Neuron (in vitro differentiated cells): ENCODE measurements around the gene PARP8.
"Not testable (repeated sequence)": the region's sequence is repeated elsewhere in the genome, so short reads cannot be mapped to it uniquely, and the experiment has no call there.

Experiments used
- H2AFZ ChIP-seq: one replicate; pipeline ENCODE4 v1.6.1; 2013; ENCODE audit warnings: low read depth, mild to moderate bottlenecking, inconsistent platforms, low read length, moderate library complexity
- H3K27me3 ChIP-seq: one replicate; pipeline ENCODE4 v1.6.1; 2013; ENCODE audit warnings: low read length; ENCODE audit not compliant: insufficient read depth
- H3K36me3 ChIP-seq: one replicate; pipeline ENCODE4 v1.6.1; 2013; ENCODE audit warnings: low read length; ENCODE audit not compliant: insufficient read depth
- H3K4me1 ChIP-seq: one replicate; pipeline ENCODE4 v1.6.1; 2013; ENCODE audit warnings: low read length; ENCODE audit not compliant: insufficient read depth
- H3K4me3 ChIP-seq: 2 replicates; pipeline ENCODE4 v1.5.1; 2013; ENCODE audit warnings: mild to moderate bottlenecking, low read length, moderate library complexity
- H3K9me3 ChIP-seq: one replicate; pipeline ENCODE4 v1.6.1; 2013; ENCODE audit warnings: low read length

Gene PARP8

GRCh38 chr5:50774446-50775175 lies 108.2 kb downstream of the PARP8 start:
- not testable (repeated sequence) for H3K36me3 ChIP-seq, H3K4me3 ChIP-seq, H2AFZ ChIP-seq, H3K4me1 ChIP-seq, H3K27me3 ChIP-seq, H3K9me3 ChIP-seq

GRCh38 chr5:50786073-50786472 lies 119.6 kb downstream of the PARP8 start:
- no peaks in the 10 kb centered on the region for H3K27me3 ChIP-seq
- no peak overlapping the region for H2AFZ ChIP-seq
- peaks cover 4% of the 10 kb centered on the region for H3K36me3 ChIP-seq
- H3K4me3 ChIP-seq, result no peak overlapping the region
- H3K4me1 ChIP-seq, result no peaks in the 10 kb centered on the region
- H3K9me3 ChIP-seq, result no peaks in the 10 kb centered on the region

- Histone ChIP-seq H3K27me3 (no peaks in the 10 kb centered on the region), H3K4me1 (no peaks in the 10 kb centered on the region), H3K36me3 (peaks cover 11% of the 10 kb centered on the region), H3K4me3 (no peak overlapping the region), H3K9me3 (no peaks in the 10 kb centered on the region), H2AFZ (no peak overlapping the region)
Observed at GRCh38 chr5:50791813-50792212, 125.4 kb downstream of the PARP8 start.

- H3K27me3 ChIP-seq, result no peaks in the 10 kb centered on the region
- H2AFZ ChIP-seq, result no peak overlapping the region
- H3K4me1 ChIP-seq, result no peaks in the 10 kb centered on the region
- H3K9me3 ChIP-seq, result no peaks in the 10 kb centered on the region
- peaks cover 11% of the 10 kb centered on the region for H3K36me3 ChIP-seq
- H3K4me3 ChIP-seq, result no peak overlapping the region
Observed at GRCh38 chr5:50792843-50793242, 126.4 kb downstream of the PARP8 start.

- H3K36me3 ChIP-seq, result peaks cover 7% of the 10 kb centered on the region
- no peak overlapping the region for H3K4me3 ChIP-seq
- no peak overlapping the region for H2AFZ ChIP-seq
- no peaks in the 10 kb centered on the region for H3K9me3 ChIP-seq
- H3K4me1 ChIP-seq, result no peaks in the 10 kb centered on the region
- H3K27me3 ChIP-seq, result no peaks in the 10 kb centered on the region
Observed at GRCh38 chr5:50794812-50795211, 128.4 kb downstream of the PARP8 start.

- peaks cover 1% of the 10 kb centered on the region for H3K9me3 ChIP-seq
- H2AFZ ChIP-seq, result no peak overlapping the region
- H3K4me3 ChIP-seq, result no peak overlapping the region
- peaks cover 7% of the 10 kb centered on the region for H3K36me3 ChIP-seq
- no peaks in the 10 kb centered on the region for H3K27me3 ChIP-seq
- H3K4me1 ChIP-seq, result no peaks in the 10 kb centered on the region
Observed at GRCh38 chr5:50798002-50798401, 131.6 kb downstream of the PARP8 start.

GRCh38 chr5:50799596-50799995 lies 133.2 kb downstream of the PARP8 start:
- H2AFZ ChIP-seq, result no peak overlapping the region
- H3K27me3 ChIP-seq, result no peaks in the 10 kb centered on the region
- no peaks in the 10 kb centered on the region for H3K4me1 ChIP-seq
- peaks cover 7% of the 10 kb centered on the region for H3K36me3 ChIP-seq
- H3K4me3 ChIP-seq, result no peak overlapping the region
- H3K9me3 ChIP-seq, result peaks cover 2% of the 10 kb centered on the region

GRCh38 chr5:50800410-50800809 lies 134.0 kb downstream of the PARP8 start:
- Histone ChIP-seq H3K36me3 (no peaks in the 10 kb centered on the region), H3K27me3 (no peaks in the 10 kb centered on the region), H3K9me3 (peaks cover 2% of the 10 kb centered on the region), H2AFZ (no peak overlapping the region), H3K4me3 (no peak overlapping the region), H3K4me1 (no peaks in the 10 kb centered on the region)

GRCh38 chr5:50807661-50808060 lies 141.2 kb downstream of the PARP8 start:
- no peaks in the 10 kb centered on the region for H3K27me3 ChIP-seq
- peaks cover 2% of the 10 kb centered on the region for H3K9me3 ChIP-seq
- H3K4me1 ChIP-seq, result no peaks in the 10 kb centered on the region
- no peak overlapping the region for H2AFZ ChIP-seq
- H3K4me3 ChIP-seq, result no peak overlapping the region
- H3K36me3 ChIP-seq, result no peaks in the 10 kb centered on the region

- Histone ChIP-seq H3K4me1 (no peaks in the 10 kb centered on the region), H3K9me3 (no peaks in the 10 kb centered on the region), H3K4me3 (no peak overlapping the region), H3K36me3 (no peaks in the 10 kb centered on the region), H3K27me3 (no peaks in the 10 kb centered on the region), H2AFZ (no peak overlapping the region)
Observed at GRCh38 chr5:50808406-50808805, 142.0 kb downstream of the PARP8 start.

GRCh38 chr5:50811746-50812145 lies 145.3 kb downstream of the PARP8 start:
- H3K27me3 ChIP-seq, H3K4me3 ChIP-seq, H3K9me3 ChIP-seq, H2AFZ ChIP-seq, H3K4me1 ChIP-seq, H3K36me3 ChIP-seq: not testable (repeated sequence)

- Histone ChIP-seq H3K9me3 (no peaks in the 10 kb centered on the region), H2AFZ (no peak overlapping the region), H3K27me3 (no peaks in the 10 kb centered on the region), H3K4me1 (no peaks in the 10 kb centered on the region), H3K36me3 (no peaks in the 10 kb centered on the region), H3K4me3 (no peak overlapping the region)
Observed at GRCh38 chr5:50813691-50814090, 147.3 kb downstream of the PARP8 start.

GRCh38 chr5:50814556-50814955 lies 148.1 kb downstream of the PARP8 start:
- no peaks in the 10 kb centered on the region for H3K4me1 ChIP-seq
- no peak overlapping the region for H3K4me3 ChIP-seq
- H3K36me3 ChIP-seq, result no peaks in the 10 kb centered on the region
- no peaks in the 10 kb centered on the region for H3K27me3 ChIP-seq
- no peaks in the 10 kb centered on the region for H3K9me3 ChIP-seq
- no peak overlapping the region for H2AFZ ChIP-seq

GRCh38 chr5:50822046-50822445 lies 155.6 kb downstream of the PARP8 start:
- H3K4me3 ChIP-seq, result no peak overlapping the region
- no peaks in the 10 kb centered on the region for H3K4me1 ChIP-seq
- no peaks in the 10 kb centered on the region for H3K27me3 ChIP-seq
- H2AFZ ChIP-seq, result no peak overlapping the region
- no peaks in the 10 kb centered on the region for H3K36me3 ChIP-seq
- H3K9me3 ChIP-seq, result no peaks in the 10 kb centered on the region
